ENCODE measurements around the gene COG3. TPM values are rescaled to one million over a fixed set of nuclear protein-coding genes. Genes with fewer than 3 reads are reported as not detected.

Gene COG3
- total and polyA plus RNA-seq, 2 experiments from 2014 or later = 19.9 to 36.1 TPM

DNA sequence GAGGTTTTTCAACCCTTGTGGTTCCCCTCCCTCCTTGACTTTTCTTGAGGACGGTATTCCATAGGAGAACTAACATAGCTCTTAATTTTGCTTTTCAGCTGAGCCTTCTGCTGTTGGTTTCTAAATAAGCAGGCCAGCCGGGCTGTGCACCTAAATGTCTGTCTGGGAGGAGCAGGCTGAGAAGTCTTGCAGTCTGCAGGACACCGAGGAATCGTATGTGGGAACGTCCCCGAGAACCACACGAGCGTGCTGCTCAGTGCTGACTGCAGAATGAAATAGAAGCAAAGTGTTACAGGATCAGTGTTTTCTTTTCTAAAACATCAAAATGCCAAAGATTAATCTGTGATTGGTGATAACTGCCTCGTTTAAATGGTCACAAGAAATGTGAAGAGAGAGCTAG lies 69.9 kb downstream of the COG3 start:
- no peaks in the 10 kb centered on the region for H4K20me1 ChIP-seq (ENCODE audit: insufficient read depth, poor library complexity, severe bottlenecking)
- H3K79me2 ChIP-seq = no peaks in the 10 kb centered on the region
- DNase-seq (ENCODE audit: low spot score) = no peak
- H3K27ac ChIP-seq = no peak overlapping the region
- H3K4me1 ChIP-seq (ENCODE audit: insufficient read depth) = peaks cover 2% of the 10 kb centered on the region
- H3K9me2 ChIP-seq (replicated peaks; ENCODE audit: insufficient read depth) = no peaks in the 10 kb centered on the region
- no peak overlapping the region for H2AFZ ChIP-seq
- WGBS (ENCODE audit: low lambda C conversion rate, missing lambda C conversion rate) = 89% methylated on average over 9 of the region's 9 CpGs
- no peak overlapping the region for H3K4me2 ChIP-seq
- TF ChIP-seq EZH2phosphoT487 (IDR thresholded peaks at IDR 0.05; ENCODE audit: low read depth, severe bottlenecking, unreplicated experiment) = no peak
- no peak for TF ChIP-seq EZH2 (IDR thresholded peaks at IDR 0.05; ENCODE audit: borderline replicate concordance)
- TF ChIP-seq, protein P1, sequence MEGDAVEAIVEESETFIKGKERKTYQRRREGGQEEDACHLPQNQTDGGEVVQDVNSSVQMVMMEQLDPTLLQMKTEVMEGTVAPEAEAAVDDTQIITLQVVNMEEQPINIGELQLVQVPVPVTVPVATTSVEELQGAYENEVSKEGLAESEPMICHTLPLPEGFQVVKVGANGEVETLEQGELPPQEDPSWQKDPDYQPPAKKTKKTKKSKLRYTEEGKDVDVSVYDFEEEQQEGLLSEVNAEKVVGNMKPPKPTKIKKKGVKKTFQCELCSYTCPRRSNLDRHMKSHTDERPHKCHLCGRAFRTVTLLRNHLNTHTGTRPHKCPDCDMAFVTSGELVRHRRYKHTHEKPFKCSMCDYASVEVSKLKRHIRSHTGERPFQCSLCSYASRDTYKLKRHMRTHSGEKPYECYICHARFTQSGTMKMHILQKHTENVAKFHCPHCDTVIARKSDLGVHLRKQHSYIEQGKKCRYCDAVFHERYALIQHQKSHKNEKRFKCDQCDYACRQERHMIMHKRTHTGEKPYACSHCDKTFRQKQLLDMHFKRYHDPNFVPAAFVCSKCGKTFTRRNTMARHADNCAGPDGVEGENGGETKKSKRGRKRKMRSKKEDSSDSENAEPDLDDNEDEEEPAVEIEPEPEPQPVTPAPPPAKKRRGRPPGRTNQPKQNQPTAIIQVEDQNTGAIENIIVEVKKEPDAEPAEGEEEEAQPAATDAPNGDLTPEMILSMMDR (IDR thresholded peaks at IDR 0.05; ENCODE audit: poor library complexity) = no peak
- H3K27me3 ChIP-seq = no peaks in the 10 kb centered on the region
- no peak overlapping the region for H3K4me3 ChIP-seq
- no peaks in the 10 kb centered on the region for H3K9me3 ChIP-seq (ENCODE audit: low read depth)
- no peaks in the 10 kb centered on the region for H3K36me3 ChIP-seq (replicated peaks; ENCODE audit: insufficient read depth, low read depth)

DNA sequence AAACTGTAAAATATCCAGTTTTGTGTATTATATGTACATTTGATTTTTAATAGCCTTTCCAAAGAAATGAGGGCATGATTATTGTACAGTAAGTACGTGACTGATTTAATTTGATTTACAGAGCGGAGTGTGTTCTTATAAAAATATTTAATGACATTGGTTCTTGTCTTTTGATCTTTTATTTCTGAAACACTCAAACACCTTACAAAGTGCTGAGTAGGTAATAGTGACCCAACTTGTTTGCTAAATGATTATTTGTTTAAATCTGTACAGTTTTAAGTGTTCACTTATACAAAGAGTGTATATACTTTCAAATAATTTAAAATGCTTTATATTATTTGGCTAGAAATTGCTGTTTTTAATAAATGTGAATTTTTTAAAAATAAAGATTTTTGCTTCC lies 71.5 kb downstream of the COG3 start:
- Histone ChIP-seq H3K79me2 (no peaks in the 10 kb centered on the region), H3K4me3 (no peak overlapping the region), H3K36me3 (replicated peaks; ENCODE audit: insufficient read depth, low read depth) (no peaks in the 10 kb centered on the region), H3K4me2 (no peak overlapping the region), H4K20me1 (ENCODE audit: insufficient read depth, poor library complexity, severe bottlenecking) (no peaks in the 10 kb centered on the region), H3K27me3 (no peaks in the 10 kb centered on the region), H3K4me1 (ENCODE audit: insufficient read depth) (no peaks in the 10 kb centered on the region), H3K27ac (no peak overlapping the region), H2AFZ (no peak overlapping the region), H3K9me3 (ENCODE audit: low read depth) (no peaks in the 10 kb centered on the region), H3K9me2 (replicated peaks; ENCODE audit: insufficient read depth) (no peaks in the 10 kb centered on the region)
- WGBS (ENCODE audit: low lambda C conversion rate, missing lambda C conversion rate) = 91% methylated on average over 2 of the region's 2 CpGs
- TF ChIP-seq EZH2phosphoT487 (IDR thresholded peaks at IDR 0.05; ENCODE audit: low read depth, severe bottlenecking, unreplicated experiment) (no peak), EZH2 (IDR thresholded peaks at IDR 0.05; ENCODE audit: borderline replicate concordance) (no peak)
- TF ChIP-seq, protein P1 (IDR thresholded peaks at IDR 0.05; ENCODE audit: poor library complexity) = no peak
- DNase-seq (ENCODE audit: low spot score) = no peak

DNA sequence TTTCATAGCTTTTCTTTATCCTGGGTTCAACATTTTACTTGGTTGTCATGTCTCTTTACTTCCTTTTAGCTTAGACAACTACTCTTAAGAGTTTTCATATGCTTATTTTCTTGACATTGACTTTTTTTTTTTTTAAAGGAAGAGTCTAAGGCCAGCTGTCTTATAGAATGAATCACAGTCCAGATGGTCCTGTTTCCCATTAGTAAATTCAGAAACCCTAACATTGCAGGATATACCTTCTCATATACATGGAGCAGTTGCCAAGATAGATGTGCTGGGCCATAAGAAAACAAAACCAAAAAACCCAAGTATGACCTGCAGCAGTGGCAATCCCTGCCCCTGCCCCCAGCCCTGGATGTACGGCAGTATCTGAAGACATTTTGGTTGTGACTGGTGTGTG lies 72.8 kb downstream of the COG3 start:
- H3K79me2 ChIP-seq = no peaks in the 10 kb centered on the region
- H3K27me3 ChIP-seq = no peaks in the 10 kb centered on the region
- H2AFZ ChIP-seq = no peak overlapping the region

More for the DNA sequence above, 72.8 kb downstream of the COG3 start:
- H3K27ac ChIP-seq = no peak overlapping the region
- no peaks in the 10 kb centered on the region for H3K9me3 ChIP-seq (ENCODE audit: low read depth)
- no peak for TF ChIP-seq EZH2phosphoT487 (IDR thresholded peaks at IDR 0.05; ENCODE audit: low read depth, severe bottlenecking, unreplicated experiment)
- no peak for TF ChIP-seq EZH2 (IDR thresholded peaks at IDR 0.05; ENCODE audit: borderline replicate concordance)
- TF ChIP-seq, protein P1 (IDR thresholded peaks at IDR 0.05; ENCODE audit: poor library complexity) = no peak
- H3K4me2 ChIP-seq = no peak overlapping the region
- 79% methylated on average over 1 of the region's 1 CpG for WGBS (ENCODE audit: low lambda C conversion rate, missing lambda C conversion rate)
- no peaks in the 10 kb centered on the region for H3K9me2 ChIP-seq (replicated peaks; ENCODE audit: insufficient read depth)
- H3K4me3 ChIP-seq = no peak overlapping the region
- H3K36me3 ChIP-seq (replicated peaks; ENCODE audit: insufficient read depth, low read depth) = no peaks in the 10 kb centered on the region
- H4K20me1 ChIP-seq (ENCODE audit: insufficient read depth, poor library complexity, severe bottlenecking) = no peaks in the 10 kb centered on the region
- H3K4me1 ChIP-seq (ENCODE audit: insufficient read depth) = no peaks in the 10 kb centered on the region
- no peak for DNase-seq (ENCODE audit: low spot score)

Measured in hepatocyte (in vitro differentiated cells).